Measurements from ENCODE around the gene SLC39A11.

DNA sequence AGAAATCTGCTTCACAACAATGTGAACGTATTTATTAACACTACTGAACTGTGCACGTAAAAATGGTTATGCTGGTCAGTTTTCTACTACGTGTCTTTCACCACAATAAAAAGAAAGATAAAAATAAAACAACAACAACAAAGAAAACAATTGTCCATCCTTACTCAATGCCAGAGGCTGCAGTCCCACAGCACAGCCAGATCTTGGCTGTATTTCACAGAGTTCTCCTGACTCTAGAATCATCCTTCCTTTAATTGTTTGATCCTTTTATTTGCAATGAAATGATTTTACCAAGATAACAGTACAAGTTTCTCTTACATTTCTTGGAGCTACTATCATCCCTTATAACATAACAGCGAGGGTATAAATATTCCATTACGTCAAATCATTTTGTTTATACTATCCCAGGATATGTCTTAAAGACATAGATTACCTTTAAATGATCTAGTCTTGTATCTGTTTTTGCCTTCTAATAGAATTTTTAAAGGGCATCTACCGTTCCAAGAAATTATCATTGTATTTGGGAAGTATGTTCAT lies 103.3 kb downstream of the SLC39A11 start:
- no peak for TF ChIP-seq EGR1 (IDR thresholded peaks at IDR 0.05)
- TF ChIP-seq, protein P1, sequence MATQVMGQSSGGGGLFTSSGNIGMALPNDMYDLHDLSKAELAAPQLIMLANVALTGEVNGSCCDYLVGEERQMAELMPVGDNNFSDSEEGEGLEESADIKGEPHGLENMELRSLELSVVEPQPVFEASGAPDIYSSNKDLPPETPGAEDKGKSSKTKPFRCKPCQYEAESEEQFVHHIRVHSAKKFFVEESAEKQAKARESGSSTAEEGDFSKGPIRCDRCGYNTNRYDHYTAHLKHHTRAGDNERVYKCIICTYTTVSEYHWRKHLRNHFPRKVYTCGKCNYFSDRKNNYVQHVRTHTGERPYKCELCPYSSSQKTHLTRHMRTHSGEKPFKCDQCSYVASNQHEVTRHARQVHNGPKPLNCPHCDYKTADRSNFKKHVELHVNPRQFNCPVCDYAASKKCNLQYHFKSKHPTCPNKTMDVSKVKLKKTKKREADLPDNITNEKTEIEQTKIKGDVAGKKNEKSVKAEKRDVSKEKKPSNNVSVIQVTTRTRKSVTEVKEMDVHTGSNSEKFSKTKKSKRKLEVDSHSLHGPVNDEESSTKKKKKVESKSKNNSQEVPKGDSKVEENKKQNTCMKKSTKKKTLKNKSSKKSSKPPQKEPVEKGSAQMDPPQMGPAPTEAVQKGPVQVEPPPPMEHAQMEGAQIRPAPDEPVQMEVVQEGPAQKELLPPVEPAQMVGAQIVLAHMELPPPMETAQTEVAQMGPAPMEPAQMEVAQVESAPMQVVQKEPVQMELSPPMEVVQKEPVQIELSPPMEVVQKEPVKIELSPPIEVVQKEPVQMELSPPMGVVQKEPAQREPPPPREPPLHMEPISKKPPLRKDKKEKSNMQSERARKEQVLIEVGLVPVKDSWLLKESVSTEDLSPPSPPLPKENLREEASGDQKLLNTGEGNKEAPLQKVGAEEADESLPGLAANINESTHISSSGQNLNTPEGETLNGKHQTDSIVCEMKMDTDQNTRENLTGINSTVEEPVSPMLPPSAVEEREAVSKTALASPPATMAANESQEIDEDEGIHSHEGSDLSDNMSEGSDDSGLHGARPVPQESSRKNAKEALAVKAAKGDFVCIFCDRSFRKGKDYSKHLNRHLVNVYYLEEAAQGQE (IDR thresholded peaks at IDR 0.05; ENCODE audit: low read depth) = no peak
- no peak for TF ChIP-seq RAD21 (IDR thresholded peaks at IDR 0.05; ENCODE audit: low read depth)
- TF ChIP-seq CREB1 (IDR thresholded peaks at IDR 0.05; ENCODE audit: low read depth) = no peak
- TF ChIP-seq YY1 (IDR thresholded peaks at IDR 0.05; ENCODE audit: low read depth) = no peak
- TF ChIP-seq EP300 (IDR thresholded peaks at IDR 0.05; ENCODE audit: borderline replicate concordance) = no peak
- TF ChIP-seq FOXM1 (IDR thresholded peaks at IDR 0.05; ENCODE audit: borderline replicate concordance, low read depth) = no peak
- no peak for TF ChIP-seq TEAD4 (IDR thresholded peaks at IDR 0.05)
- TF ChIP-seq TAF1 (IDR thresholded peaks at IDR 0.05; ENCODE audit: low read depth) = no peak
- TF ChIP-seq, protein P2, sequence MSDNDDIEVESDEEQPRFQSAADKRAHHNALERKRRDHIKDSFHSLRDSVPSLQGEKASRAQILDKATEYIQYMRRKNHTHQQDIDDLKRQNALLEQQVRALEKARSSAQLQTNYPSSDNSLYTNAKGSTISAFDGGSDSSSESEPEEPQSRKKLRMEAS (IDR thresholded peaks at IDR 0.05) = no peak
- no peak for TF ChIP-seq CEBPB (IDR thresholded peaks at IDR 0.05)
- TF ChIP-seq, protein P3, sequence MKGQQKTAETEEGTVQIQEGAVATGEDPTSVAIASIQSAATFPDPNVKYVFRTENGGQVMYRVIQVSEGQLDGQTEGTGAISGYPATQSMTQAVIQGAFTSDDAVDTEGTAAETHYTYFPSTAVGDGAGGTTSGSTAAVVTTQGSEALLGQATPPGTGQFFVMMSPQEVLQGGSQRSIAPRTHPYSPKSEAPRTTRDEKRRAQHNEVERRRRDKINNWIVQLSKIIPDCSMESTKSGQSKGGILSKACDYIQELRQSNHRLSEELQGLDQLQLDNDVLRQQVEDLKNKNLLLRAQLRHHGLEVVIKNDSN (IDR thresholded peaks at IDR 0.05) = no peak
- TF ChIP-seq TCF12 (IDR thresholded peaks at IDR 0.05; ENCODE audit: low read depth) = no peak
- TF ChIP-seq ZBTB7A (IDR thresholded peaks at IDR 0.05; ENCODE audit: low read depth) = no peak
